Stimulated activated naive CD4-positive, alpha-beta T cell (primary cell): Measurements from ENCODE around the gene RPS27L.
"Not testable (repeated sequence)": the region's sequence is repeated elsewhere in the genome, so short reads cannot be mapped to it uniquely, and the experiment has no call there.

ENCODE experiments used
- DNase-seq, 6 experiments: peaks; one replicate each; lab custom pipeline; 2025; lab: John Stamatoyannopoulos, UW

RPS27L gene

DNA sequence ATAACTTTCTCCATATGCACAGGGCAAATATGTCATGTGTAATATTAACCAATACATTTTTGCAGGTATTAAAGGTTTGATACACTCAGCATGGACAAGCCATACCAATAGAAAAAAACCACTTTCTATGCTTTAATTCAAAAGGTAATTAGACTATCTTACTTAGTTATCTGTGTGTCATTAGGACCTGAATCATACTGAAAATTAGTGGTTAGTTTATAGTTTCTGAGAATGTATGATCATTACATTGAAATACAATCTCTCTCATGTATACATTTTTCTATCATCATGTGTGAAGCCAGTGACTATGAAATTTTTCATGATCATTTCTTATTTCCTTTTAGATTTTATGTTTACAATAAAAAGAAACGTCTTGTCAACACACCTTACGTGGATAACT is 16.3 kb downstream of the RPS27L start:
- DNase-seq = no peak

DNA sequence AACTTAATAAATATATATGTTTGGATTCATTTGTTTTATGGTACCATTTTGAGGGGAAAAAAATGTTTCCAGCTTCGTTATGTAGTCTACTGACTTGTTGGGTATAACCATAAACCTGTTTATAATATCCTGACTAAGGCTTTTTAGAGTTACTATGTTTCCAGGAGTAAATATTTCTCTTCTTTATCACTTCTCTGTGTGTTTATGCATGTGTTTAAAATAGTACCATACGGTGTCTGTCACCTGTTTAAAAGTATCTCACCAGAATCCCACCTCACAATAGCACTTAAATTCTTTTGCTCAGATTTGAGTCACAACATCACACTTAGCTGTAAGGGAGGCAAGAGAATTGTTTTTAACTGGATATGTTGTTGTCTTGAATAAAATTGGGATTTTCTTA is 20.5 kb downstream of the RPS27L start:
- DNase-seq = no peak

DNA sequence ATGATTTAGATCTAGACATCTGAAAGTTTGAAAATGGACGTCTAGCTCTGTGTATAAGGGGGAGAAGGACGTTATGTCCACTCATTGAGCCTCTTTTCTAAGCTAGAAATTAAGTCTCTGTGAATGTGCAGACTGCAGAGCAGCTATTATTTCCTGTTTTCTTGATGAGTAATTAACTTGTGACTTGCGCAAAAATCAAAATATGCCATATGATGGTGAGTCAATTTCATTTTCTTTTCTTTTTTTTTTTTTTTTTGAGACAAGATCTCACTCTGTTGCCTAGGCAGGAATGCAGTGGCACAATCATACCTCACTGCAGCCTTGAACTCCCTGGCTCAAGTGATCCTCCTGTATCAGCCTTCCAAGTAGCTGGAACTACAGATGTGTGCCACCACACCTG is 21.5 kb downstream of the RPS27L start:
- DNase-seq = no peak

DNA sequence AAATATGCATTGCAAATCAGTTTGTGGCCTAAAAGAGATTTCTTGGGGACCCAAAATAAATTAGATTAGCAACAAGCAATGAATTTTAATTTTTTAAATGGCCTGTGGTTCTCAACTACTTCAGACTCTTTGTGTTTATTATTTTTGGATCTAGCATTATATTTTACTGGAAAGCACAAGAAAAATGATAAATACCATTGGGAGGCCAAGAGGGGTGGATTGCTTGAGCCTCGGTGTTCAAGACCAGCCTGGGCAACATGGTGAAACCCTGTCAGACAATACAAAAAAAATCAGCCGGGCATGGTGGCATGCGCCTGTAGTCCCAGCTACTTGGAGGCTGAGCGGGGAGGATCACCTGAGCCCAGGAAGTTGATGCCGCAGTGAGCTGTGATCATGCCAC is 22.0 kb downstream of the RPS27L start:
- DNase-seq = no peak

DNA sequence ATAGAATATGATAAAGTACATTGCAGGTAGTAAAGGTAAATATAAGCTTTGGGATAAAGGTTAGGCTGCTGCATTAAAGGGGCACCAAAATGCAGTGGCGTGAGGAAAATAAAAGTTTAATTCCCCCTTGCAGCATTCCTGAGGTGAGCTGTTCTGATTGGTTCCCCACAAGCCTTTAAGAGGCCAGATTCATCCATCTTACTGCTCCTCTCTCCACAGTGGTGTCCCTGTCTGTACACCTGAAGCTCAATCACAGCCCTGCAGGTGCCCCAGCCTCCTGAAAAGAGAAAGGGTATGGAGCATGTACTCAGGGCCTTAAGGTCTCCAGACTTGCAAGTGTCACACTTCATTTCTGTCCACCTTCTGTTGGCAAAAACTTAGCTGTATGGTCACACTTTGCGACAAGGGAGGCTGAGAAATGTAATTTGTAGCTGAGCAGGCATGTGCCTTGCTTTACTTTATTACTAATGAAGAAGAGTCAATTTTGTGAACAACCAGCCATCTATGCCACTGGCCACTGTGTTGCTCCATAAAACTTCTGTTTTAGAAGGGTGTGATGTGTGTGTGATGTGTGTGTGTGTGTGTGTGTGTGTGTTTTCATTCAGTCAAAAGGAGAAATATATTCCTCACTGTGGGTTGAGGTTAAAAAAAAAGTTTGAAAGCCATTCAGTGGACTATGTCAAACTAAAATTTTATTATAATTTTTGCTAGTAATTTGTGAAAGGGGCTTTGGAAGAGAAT is 22.9 kb downstream of the RPS27L start:
- DNase-seq = no peak

DNA sequence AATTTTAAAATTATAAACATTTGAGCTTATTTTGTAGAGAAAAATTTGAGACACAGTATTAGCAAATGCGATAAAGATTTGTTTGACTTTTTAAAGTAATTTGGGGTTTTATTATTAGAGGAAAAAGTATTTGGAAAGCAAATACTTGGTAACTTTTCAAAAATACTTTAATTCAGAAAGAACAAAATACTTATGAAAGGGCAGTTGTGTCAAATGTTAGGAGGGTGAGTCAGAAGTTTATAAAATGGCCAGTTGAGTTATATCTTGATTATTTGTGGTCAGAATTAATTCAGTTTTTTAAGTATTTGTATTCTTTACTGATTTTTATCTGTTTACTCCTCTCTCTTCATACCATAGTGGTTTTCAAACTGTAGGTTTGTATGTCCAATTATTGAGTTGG is 23.5 kb downstream of the RPS27L start:
- no peak for DNase-seq

DNA sequence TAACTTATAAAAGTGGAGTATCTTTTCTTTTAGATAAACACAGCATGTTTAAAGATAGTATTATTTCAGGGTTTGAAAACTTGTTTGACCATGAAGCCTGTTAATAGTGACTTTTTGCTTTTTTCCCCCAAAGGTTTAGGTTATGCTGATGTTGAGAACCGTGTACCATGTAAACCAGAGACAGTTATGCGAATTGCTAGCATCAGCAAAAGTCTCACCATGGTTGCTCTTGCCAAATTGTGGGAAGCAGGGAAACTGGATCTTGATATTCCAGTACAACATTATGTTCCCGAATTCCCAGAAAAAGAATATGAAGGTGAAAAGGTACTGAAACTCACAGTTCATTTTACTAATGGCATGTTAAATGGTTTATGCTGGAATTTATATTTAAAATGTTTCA is 30.6 kb downstream of the RPS27L start:
- DNase-seq = no peak

DNA sequence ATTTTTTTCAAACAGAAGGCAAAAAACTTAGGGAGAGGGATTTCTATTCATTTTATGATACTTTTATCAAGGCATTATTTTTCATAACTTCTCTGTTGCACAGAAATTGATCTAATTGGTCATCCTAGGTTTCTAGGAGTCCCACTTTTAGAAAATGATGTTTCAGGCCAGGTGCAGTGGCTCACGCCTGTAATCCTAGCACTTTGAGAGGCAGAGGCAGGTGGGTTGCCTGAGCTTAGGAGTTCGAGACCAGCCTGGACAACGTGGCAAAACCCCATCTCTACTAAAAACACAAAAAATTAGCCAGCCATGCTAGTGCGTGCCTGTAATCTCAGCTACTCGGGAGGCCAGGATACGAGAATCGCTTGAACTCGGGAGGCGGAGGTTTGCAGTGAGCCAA is 32.8 kb downstream of the RPS27L start:
- DNase-seq = no peak

DNA sequence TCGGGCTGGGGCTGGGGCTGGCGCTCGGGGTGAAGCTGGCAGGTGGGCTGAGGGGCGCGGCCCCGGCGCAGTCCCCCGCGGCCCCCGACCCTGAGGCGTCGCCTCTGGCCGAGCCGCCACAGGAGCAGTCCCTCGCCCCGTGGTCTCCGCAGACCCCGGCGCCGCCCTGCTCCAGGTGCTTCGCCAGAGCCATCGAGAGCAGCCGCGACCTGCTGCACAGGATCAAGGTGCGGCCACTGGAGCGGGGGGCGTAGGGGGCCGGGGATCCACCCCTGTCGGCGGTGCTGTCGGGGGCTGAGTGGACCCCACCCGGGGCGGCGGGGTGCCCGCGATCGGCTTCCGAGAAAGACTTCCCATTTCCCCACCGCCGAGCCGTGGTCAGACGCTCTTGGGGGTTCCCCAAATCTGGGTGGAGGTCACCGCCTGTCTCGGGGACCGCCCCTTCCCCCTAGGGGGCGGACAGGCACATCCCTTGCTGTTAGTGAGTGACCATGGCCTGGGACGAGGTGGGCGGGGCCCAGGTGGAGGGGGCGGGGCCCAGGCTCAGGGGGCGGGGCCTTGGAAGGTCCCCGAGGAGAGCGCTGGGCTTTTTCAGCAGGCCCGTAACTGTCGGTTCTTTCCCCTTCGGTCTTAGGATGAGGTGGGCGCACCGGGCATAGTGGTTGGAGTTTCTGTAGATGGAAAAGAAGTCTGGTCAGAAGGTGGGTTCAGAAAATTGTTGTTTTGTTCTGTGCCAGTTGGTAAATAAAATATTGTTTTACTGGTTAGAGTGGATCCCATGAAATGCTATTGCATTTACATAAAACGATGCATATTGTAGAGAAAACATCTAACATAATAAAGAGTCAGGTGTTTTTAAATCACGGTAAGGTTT is 35.0 kb downstream of the RPS27L start:
- peak; percentile 23 to 78 (median 62) for DNase-seq

DNA sequence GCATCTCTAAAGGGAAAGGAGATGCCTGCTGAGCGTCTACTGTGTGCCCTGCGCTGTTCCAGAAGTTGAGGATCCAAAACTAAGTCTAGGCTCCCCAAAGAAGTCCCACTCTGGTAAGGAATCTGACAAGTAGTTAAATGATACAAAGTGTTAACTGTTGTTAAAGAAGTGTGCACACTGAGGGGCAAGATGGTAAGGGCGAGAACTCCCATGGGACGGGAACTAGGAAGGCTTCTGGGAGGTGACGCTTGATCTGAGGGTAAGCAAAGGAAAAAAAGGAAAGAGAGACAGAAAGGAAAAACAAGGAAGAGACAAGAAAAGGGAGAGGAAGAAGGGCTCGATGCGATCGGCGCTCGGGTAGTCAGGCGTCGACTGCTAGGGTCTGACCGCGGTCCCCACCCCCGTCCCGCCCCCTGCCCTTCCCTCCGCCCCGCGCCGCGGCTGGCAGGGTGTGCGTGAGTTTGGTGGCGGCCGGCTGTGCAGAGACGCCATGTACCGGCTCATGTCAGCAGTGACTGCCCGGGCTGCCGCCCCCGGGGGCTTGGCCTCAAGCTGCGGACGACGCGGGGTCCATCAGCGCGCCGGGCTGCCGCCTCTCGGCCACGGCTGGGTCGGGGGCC is 35.8 kb downstream of the RPS27L start, which contains the start of gene LACTB:
TSS of gene LACTB (plus strand) at position 480 of the 620 bp plus-strand sequence. CDS start at position 491, 11 bp downstream.
- DNase-seq = peak; percentile 63 to 83 (median 74)

DNA sequence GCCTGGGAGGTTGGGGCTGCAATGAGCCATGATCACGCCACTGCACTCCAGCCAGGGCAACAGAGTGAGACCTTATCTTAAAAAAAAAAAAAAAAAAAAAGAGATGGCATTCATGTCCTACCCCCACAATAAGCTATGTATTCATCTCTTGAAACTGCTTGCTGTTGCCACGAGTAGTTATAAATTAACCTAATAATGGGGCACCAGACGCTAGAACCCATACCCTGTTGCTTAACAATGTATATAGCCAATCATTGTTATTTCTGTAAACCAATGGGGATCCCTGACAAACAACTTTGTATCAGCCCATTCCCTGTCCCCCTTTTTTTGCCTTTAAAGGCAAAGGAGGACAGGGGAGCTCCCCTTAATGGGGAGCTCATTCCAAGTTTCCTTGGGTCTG is 38.4 kb downstream of the RPS27L start:
- DNase-seq = no peak

DNA sequence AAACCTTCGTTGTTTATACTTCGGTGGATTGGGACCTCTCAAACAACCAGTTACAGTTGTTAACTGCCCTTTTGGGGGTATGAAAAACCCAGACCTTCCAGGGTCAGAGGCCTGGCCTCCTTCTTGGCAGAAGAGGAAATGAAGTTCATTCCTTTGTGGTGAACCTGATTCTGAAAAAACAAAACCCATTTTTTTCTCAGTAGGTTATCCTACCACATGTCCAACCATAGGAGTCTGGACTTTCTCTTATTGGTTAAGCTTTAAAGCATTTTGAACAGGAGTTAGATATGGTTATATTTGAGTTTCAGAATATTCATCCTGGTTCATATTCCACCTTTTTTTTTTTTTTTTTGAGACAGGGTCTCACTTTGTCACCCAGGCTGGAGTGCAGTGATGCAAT is 42.8 kb downstream of the RPS27L start:
- DNase-seq = no peak

DNA sequence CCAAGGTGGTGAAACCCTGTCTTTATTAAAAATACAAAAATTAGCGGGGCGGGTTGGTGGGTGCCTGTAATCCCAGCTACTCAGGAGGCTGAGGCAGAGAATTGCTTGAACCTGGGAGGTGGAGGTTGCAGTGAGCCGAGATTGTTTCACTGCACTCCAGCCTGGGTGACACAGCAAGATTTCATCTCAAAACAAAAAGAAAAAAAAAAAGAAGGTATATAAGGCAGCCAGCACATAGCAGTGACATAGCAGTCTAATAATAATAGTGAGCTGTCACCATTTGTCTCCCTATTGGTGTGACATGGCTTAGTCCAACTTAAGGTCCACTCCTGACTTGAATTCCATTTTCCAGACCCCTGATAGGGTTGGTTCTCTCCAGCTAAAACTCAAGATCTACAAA is 44.4 kb downstream of the RPS27L start:
- no peak for DNase-seq

DNA sequence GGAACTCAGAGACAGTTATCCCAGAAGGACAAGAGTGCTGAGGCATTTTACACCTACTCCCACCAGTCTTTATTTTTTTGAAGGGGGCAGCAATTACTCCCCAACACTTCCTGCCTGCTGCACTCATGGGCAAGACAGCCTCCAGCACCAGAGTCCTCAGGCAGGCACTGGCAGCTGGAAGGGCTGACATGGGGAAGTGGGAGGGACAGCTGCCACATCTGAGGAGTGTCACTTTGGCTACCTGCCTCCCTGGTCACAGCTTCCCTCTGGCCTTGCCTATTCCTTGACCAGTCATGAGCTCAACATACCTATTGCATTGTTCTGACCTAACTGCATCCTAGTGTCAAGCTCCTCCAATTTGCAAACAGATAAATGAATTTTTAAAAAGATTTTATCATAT is 45.8 kb downstream of the RPS27L start:
- no peak for DNase-seq

DNA sequence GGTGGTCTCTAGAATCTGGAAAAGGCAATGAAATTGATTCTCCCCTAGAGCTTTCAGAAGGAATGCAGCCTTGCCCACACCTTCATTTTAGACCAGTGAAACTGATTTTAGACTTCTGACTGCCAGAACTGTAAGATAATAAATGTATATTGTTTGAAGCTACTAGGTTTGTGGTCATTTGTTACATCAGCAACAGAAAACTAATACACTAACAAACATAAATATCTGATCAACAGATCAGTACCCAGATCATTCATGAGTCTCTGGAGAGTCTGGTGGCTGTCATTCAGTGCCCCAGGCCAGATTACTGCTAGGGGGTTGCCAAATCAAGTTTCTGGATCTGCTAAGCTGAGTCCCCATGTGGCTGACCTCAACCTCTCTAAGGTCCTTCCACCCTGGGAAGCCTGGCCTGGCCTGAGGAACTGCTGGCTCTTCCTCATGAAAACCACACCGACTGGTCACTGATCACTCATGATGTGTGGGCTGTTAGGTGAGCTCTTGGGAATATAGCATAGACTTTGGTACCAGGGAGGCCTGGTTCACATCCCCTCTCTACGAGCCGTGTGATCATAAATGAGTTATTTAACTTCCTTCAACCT is 46.8 kb downstream of the RPS27L start:
- no peak for DNase-seq

DNA sequence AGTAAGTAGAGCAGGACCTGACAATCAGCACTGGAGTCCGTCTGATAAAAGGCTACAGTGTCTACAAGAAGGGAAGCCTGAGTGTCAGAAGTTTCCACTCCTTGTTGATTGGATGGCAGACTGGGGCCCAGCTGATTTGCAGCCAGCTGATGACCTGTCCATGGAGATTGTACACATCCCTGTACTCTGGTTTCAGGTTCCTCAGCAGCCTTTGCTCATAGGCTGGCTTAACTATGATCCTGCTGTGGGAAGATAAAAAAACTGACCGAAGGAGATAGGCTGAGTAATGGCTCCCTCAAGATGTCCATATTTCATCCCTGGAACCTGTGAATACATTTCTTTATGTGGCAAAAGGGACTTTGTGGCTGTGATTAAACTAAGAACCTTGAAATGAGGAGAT is 47.4 kb downstream of the RPS27L start:
- no peak for DNase-seq

DNA sequence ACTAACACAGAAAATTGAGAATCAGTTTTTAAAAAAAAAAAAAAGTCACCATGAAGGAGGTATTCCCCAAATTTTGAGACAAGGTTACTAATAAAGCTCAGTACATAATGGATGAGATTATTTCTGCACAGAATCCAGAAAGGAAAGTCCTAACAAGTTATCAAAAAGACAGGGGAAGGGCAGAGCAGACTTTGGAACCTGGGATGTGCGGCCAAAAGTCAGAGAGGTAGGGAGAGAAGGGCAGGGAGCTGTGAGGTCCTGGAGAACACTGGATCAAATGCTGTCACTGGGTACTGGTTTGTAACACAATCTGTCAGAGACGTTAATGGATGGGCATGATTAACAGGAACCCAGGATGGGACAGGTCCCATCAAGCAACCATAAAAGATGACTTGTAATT is 47.8 kb downstream of the RPS27L start:
- no peak for DNase-seq

DNA sequence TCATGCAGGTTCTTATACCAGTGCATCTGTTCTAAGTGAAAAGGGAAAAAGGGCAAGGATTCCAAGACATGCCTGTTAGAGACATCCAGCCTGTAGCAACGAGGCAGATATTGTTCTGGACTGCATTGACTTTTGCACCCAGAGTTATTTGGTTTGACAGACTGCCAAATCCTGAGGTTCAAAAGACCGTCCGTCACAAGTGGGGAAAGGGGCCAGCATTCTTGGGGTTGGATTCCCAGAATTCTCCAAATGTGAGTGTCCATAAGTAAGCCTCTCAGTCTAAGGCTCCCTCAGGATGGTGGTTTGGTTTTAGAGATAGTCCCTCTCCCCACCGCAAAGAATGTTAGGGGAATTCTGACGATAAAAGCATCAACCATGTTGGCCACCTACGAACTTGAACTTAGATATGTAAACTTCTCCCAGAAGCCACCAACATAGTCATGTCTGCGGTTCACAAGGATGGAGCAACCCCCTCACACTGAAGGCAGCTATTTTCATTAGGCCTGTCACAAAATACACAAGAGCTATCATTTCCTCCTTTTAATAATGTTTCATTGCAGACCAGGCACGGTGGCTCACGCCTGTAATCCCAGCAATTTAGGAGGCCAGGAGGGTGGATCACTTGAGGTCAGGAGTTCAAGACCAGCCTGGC is 49.3 kb downstream of the RPS27L start:
- no peak for DNase-seq

DNA sequence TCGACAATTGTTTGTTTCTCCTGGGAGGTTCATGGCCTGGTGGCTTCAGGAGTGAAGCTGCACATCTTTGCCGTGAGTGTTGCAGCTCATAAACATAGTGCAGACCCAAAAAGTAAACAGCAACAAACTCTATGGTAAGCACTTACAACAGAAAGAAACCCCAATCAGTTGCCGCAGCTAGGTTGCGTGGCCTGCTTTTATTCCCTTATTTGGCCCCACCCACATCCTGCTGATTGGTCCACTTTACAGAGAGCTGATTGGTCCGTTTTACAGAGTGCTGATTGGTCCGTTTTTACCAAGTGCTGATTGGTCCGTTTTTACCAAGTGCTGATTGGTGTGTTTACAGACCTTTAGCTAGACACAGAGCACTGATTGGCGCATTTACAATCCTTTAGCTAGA is 51.9 kb downstream of the RPS27L start:
- not testable (repeated sequence) for DNase-seq

DNA sequence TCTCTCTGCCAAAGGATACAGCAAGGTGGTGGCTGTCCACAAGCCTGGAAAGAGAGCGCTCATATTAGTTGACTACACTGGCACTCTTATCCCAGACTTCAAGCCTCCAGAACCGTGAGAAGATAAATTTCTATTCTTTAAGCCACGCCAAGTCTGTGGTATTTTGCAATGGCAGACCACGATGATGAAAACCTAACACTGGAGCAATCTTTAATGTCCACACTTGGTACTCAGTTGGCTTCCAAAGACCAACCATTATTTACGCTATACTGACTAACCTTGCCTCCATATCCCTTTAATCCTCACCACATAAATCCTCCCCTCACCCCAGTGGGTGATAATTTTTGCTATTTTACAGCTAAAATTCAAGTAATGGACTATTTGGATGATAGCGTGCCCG is 52.5 kb downstream of the RPS27L start:
- DNase-seq = no peak

DNA sequence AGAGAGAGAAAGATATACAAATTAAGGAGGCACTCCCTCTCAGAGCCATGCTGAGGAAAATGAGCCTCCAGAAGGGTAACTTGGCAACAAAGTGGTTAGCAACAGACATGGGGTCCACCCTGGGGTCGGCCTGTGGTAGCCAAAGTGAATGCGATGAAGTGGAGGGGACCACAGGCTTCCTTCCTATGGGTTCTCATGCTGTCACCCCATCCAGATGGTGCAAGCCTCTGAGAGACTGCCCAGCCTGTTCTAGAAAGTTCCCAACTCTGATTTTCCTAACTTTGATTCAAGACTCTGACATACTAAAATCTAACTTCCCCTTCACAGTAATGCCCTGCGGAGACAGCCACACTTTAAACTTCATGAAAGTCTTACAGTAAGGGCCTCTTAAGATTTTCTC is 53.9 kb downstream of the RPS27L start:
- no peak for DNase-seq

DNA sequence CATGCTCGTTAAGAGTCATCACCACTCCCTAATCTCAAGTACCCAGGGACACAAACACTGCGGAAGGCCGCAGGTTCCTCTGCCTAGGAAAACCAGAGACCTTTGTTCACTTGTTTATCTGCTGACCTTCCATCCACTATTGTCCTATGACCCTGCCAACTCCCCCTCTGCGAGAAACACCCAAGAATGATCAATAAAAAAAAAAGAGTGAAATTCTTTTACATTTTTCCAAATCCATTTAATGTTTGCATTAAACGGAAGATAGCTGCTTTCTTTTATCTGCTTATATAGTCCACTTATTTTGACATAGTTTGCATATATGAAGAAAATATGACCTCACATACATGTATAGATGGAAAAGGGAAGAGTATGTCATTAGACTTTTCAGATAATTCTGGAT is 57.7 kb downstream of the RPS27L start:
- not testable (repeated sequence) for DNase-seq
